ENCODE data around the gene ISX. TPM values are rescaled to one million over a fixed set of nuclear protein-coding genes. Genes with fewer than 3 reads are reported as not detected.

Gene ISX
- not detected in 2 replicates for total RNA-seq (2014; rRNA removed; shearing (Covaris generic))
- polyA plus RNA-seq (2016; fragmentation: Nextera tagmentation; extraction: Ambion mirVana), result not detected in 2 replicates

DNA sequence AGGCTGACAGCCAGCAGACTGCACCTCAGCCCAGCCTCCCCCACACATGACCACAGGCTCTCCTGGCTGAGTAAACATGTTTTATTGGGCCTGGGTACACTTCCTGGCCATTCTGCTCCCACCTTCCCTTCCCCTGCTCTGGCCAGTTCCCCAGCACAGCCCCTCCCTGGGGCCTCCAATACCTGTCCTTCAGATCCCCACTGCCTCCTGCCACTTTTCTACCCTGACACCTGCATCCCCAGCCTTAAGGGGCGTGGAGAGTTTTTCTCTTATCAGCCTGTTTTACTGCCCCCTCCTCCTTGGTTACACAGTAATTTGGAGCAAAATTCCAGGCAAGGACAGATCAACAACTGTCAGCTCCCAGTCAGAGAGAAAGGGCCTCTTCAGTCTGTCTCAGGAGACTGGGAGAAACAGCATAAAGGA is at the start of gene ISX:
ISX (plus strand) TSS at position 363 of the 423 bp plus-strand sequence. CDS start 930 bp downstream, outside the sequence.
- no peaks in the 10 kb centered on the region for H3K4me1 ChIP-seq (ENCODE audit: insufficient read depth)
- H3K9me3 ChIP-seq (ENCODE audit: low read depth), result no peaks in the 10 kb centered on the region
- in situ Hi-C loops (cut with MboI), result no loop called here
- no peak for TF ChIP-seq EZH2phosphoT487 (IDR thresholded peaks at IDR 0.05; ENCODE audit: insufficient read depth, low read depth)
- H3K36me3 ChIP-seq (ENCODE audit: low read depth), result no peaks in the 10 kb centered on the region
- H3K4me3 ChIP-seq, result no peak within 1 kb of the TSS
- H3K4me2 ChIP-seq (ENCODE audit: unreplicated experiment), result no peak within 1 kb of the TSS
- H3K79me2 ChIP-seq (ENCODE audit: insufficient read depth), result no peaks in the 10 kb centered on the region
- DNase-seq, result no peak
- no peak within 1 kb of the TSS for H2AFZ ChIP-seq
- no peak within 1 kb of the TSS for H3K27ac ChIP-seq
- H4K20me1 ChIP-seq (ENCODE audit: insufficient read depth), result no peaks in the 10 kb centered on the region
- H3F3A ChIP-seq (ENCODE audit: insufficient read depth), result no peaks in the 10 kb centered on the region
- WGBS, 2 experiments (ENCODE audit: low coverage in 1 of 2, low lambda C conversion rate in 2 of 2, missing lambda C conversion rate in 2 of 2), result 0% methylated on average over 1 of the region's 1 CpG
- H3K27me3 ChIP-seq (replicated peaks; ENCODE audit: insufficient read depth), result no peaks in the 10 kb centered on the region
- H3K9ac ChIP-seq, result no peak within 1 kb of the TSS
- no peaks in the 10 kb centered on the region for H3K9me2 ChIP-seq (ENCODE audit: insufficient read depth)

DNA sequence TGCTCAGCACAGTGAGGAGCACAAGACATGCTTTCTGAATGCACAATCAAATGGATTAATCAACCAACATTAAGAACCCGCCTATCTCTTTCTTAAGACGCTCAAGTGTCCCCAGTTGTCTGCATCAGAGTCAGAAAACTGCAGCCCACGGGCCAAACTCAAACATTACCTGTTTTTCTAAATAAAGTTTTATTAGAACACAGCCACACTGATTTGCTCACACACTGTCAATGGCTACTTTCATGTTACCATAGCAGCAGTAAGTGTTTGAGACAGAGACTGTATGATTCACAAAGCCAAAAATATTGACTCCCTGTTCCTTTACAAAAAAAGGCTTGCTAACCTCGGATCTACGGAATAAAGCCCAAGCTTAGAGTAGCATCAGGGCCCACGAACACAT is 49.0 kb upstream of the ISX start:
- Histone ChIP-seq H3K9me2 (ENCODE audit: insufficient read depth) (no peaks in the 10 kb centered on the region), H4K20me1 (ENCODE audit: insufficient read depth) (no peaks in the 10 kb centered on the region), H3K27ac (no peak overlapping the region), H3K4me1 (ENCODE audit: insufficient read depth) (no peaks in the 10 kb centered on the region), H3F3A (ENCODE audit: insufficient read depth) (no peaks in the 10 kb centered on the region), H3K4me2 (ENCODE audit: unreplicated experiment) (no peak overlapping the region), H3K4me3 (no peak overlapping the region), H3K9me3 (ENCODE audit: low read depth) (no peaks in the 10 kb centered on the region), H2AFZ (no peak overlapping the region), H3K27me3 (replicated peaks; ENCODE audit: insufficient read depth) (no peaks in the 10 kb centered on the region), H3K9ac (no peak overlapping the region), H3K36me3 (ENCODE audit: low read depth) (no peaks in the 10 kb centered on the region), H3K79me2 (ENCODE audit: insufficient read depth) (no peaks in the 10 kb centered on the region)
- WGBS, 2 experiments (ENCODE audit: low coverage in 1 of 2, low lambda C conversion rate in 2 of 2, missing lambda C conversion rate in 2 of 2), result 11 to 12% methylated on average over 6 of the region's 6 CpGs
- TF ChIP-seq EZH2phosphoT487 (IDR thresholded peaks at IDR 0.05; ENCODE audit: insufficient read depth, low read depth) (no peak), EZH2 (IDR thresholded peaks at IDR 0.05; ENCODE audit: insufficient read depth, poor library complexity, severe bottlenecking) (no peak)
- in situ Hi-C loops (cut with MboI), result no loop called here
- DNase-seq, result no peak

DNA sequence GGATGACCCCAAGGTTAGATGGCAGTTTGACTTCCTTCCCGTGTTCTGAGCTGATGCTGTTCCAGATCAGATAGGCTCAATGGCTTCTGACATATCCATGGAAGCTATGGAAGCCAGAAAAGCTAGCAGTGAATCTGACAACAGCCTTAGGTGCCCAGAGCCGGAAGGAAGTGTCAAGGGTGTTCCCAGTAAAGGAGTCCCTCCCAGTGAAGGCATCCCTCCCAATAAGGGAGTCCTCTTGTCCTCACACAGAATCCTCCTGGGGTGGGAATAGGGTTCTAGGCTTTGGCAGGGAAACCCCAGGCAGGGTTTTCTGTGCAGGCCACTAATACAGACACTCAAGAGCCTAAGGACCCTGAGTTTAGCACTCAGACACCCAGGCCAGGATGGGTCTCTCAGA is 47.0 kb upstream of the ISX start:
- Histone ChIP-seq H3K27me3 (replicated peaks; ENCODE audit: insufficient read depth) (no peaks in the 10 kb centered on the region), H3K79me2 (ENCODE audit: insufficient read depth) (no peaks in the 10 kb centered on the region), H3K27ac (no peak overlapping the region), H2AFZ (no peak overlapping the region), H3K4me1 (ENCODE audit: insufficient read depth) (no peaks in the 10 kb centered on the region), H3K9ac (no peak overlapping the region), H3F3A (ENCODE audit: insufficient read depth) (no peaks in the 10 kb centered on the region), H3K4me3 (no peak overlapping the region), H4K20me1 (ENCODE audit: insufficient read depth) (no peaks in the 10 kb centered on the region), H3K9me2 (ENCODE audit: insufficient read depth) (no peaks in the 10 kb centered on the region), H3K4me2 (ENCODE audit: unreplicated experiment) (no peak overlapping the region), H3K9me3 (ENCODE audit: low read depth) (no peaks in the 10 kb centered on the region), H3K36me3 (ENCODE audit: low read depth) (no peaks in the 10 kb centered on the region)
- no peak for DNase-seq
- TF ChIP-seq EZH2 (IDR thresholded peaks at IDR 0.05; ENCODE audit: insufficient read depth, poor library complexity, severe bottlenecking) (no peak), EZH2phosphoT487 (IDR thresholded peaks at IDR 0.05; ENCODE audit: insufficient read depth, low read depth) (no peak)
- in situ Hi-C loops (cut with MboI), result no loop called here
- 5 to 15% methylated on average over 2 of the region's 2 CpGs for WGBS, 2 experiments (ENCODE audit: low coverage in 1 of 2, low lambda C conversion rate in 2 of 2, missing lambda C conversion rate in 2 of 2)

- no peak overlapping the region for H3K4me3 ChIP-seq
- 21 to 23% methylated on average over 2 of the region's 2 CpGs for WGBS, 2 experiments (ENCODE audit: low coverage in 1 of 2, low lambda C conversion rate in 2 of 2, missing lambda C conversion rate in 2 of 2)
- in situ Hi-C loops (cut with MboI), result no loop called here
- H4K20me1 ChIP-seq (ENCODE audit: insufficient read depth), result no peaks in the 10 kb centered on the region
- H3K36me3 ChIP-seq (ENCODE audit: low read depth), result no peaks in the 10 kb centered on the region
- H2AFZ ChIP-seq, result no peak overlapping the region
- H3F3A ChIP-seq (ENCODE audit: insufficient read depth), result no peaks in the 10 kb centered on the region
- no peaks in the 10 kb centered on the region for H3K27me3 ChIP-seq (replicated peaks; ENCODE audit: insufficient read depth)
- no peaks in the 10 kb centered on the region for H3K4me1 ChIP-seq (ENCODE audit: insufficient read depth)
- H3K4me2 ChIP-seq (ENCODE audit: unreplicated experiment), result no peak overlapping the region
- TF ChIP-seq EZH2phosphoT487 (IDR thresholded peaks at IDR 0.05; ENCODE audit: insufficient read depth, low read depth) (no peak), EZH2 (IDR thresholded peaks at IDR 0.05; ENCODE audit: insufficient read depth, poor library complexity, severe bottlenecking) (no peak)
- no peak overlapping the region for H3K9ac ChIP-seq
- no peaks in the 10 kb centered on the region for H3K9me3 ChIP-seq (ENCODE audit: low read depth)
- no peak overlapping the region for H3K27ac ChIP-seq
- no peaks in the 10 kb centered on the region for H3K9me2 ChIP-seq (ENCODE audit: insufficient read depth)
- no peak for DNase-seq
- H3K79me2 ChIP-seq (ENCODE audit: insufficient read depth), result no peaks in the 10 kb centered on the region
Observed at GRCh38 chr22:35020517-35020916, 45.4 kb upstream of the ISX start.

DNA sequence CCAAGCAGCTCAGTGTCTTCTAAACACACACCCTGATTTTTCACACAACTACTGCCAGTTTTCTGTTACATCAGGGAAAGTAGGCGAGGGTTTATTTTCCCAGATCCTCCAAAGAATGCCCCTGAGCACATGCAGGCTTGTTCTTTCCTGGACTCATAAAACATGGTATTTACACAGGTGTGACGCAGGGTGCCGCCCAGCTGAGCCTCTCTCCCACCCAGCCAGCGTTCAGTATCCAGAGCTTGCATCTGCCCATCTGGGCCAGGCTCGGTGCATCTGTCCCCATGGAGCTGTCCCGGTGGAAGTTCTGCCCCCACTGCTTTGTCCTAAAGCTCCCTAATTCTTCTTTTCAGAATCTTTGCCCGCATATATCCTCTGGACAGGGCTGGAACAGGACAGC is 44.8 kb upstream of the ISX start:
- Histone ChIP-seq H2AFZ (no peak overlapping the region), H3K4me3 (no peak overlapping the region), H3F3A (ENCODE audit: insufficient read depth) (no peaks in the 10 kb centered on the region), H3K79me2 (ENCODE audit: insufficient read depth) (no peaks in the 10 kb centered on the region), H3K9ac (no peak overlapping the region), H3K4me2 (ENCODE audit: unreplicated experiment) (no peak overlapping the region), H3K36me3 (ENCODE audit: low read depth) (no peaks in the 10 kb centered on the region), H3K27ac (no peak overlapping the region), H3K9me3 (ENCODE audit: low read depth) (no peaks in the 10 kb centered on the region), H3K9me2 (ENCODE audit: insufficient read depth) (no peaks in the 10 kb centered on the region), H3K27me3 (replicated peaks; ENCODE audit: insufficient read depth) (no peaks in the 10 kb centered on the region), H3K4me1 (ENCODE audit: insufficient read depth) (no peaks in the 10 kb centered on the region), H4K20me1 (ENCODE audit: insufficient read depth) (no peaks in the 10 kb centered on the region)
- DNase-seq, result no peak
- WGBS, 2 experiments (ENCODE audit: low coverage in 1 of 2, low lambda C conversion rate in 2 of 2, missing lambda C conversion rate in 2 of 2), result 34 to 36% methylated on average over 7 of the region's 7 CpGs
- in situ Hi-C loops (cut with MboI), result no loop called here
- TF ChIP-seq EZH2 (IDR thresholded peaks at IDR 0.05; ENCODE audit: insufficient read depth, poor library complexity, severe bottlenecking), result no peak
- no peak for TF ChIP-seq EZH2phosphoT487 (IDR thresholded peaks at IDR 0.05; ENCODE audit: insufficient read depth, low read depth)
